Muscle layer of duodenum (tissue), 2 donors: ENCODE data around the gene GPX5.
"Not testable (repeated sequence)": the region's sequence is repeated elsewhere in the genome, so short reads cannot be mapped to it uniquely, and the experiment has no call there.

ENCODE experiments used
- H3K27ac ChIP-seq: one replicate; pipeline ENCODE4 v1.7.0; 2013; ENCODE audit warnings: mild to moderate bottlenecking, low read length
- H3K27me3 ChIP-seq: one replicate; pipeline ENCODE4 v1.7.0; 2013; ENCODE audit warnings: low read depth, mild to moderate bottlenecking, control low read depth, low read length
- H3K36me3 ChIP-seq, 2 donors: one replicate each; pipeline ENCODE4 v1.7.0; 2013; ENCODE audit warnings: low read length in 2 of 2, control low read depth in 1 of 2, mild to moderate bottlenecking in 1 of 2; ENCODE audit not compliant: insufficient read depth in 2 of 2, control insufficient read depth in 1 of 2
- H3K4me1 ChIP-seq, 2 donors: one replicate each; pipeline ENCODE4 v1.7.0; 2013; ENCODE audit warnings: low read length in 2 of 2, mild to moderate bottlenecking in 2 of 2, control low read depth in 1 of 2, moderate library complexity in 1 of 2; ENCODE audit not compliant: insufficient read depth in 2 of 2, control insufficient read depth in 1 of 2
- H3K4me3 ChIP-seq, 2 donors: one replicate each; pipeline ENCODE4 v1.7.0; 2013; ENCODE audit warnings: low read length in 2 of 2, low read depth in 1 of 2, mild to moderate bottlenecking in 1 of 2
- H3K9me3 ChIP-seq, 2 donors: one replicate each; pipeline ENCODE4 v1.7.0; 2013; ENCODE audit warnings: low read length in 2 of 2, control low read depth in 1 of 2, mild to moderate bottlenecking in 1 of 2; ENCODE audit not compliant: control insufficient read depth in 1 of 2
- donor health status: healthy.

GPX5 gene

DNA sequence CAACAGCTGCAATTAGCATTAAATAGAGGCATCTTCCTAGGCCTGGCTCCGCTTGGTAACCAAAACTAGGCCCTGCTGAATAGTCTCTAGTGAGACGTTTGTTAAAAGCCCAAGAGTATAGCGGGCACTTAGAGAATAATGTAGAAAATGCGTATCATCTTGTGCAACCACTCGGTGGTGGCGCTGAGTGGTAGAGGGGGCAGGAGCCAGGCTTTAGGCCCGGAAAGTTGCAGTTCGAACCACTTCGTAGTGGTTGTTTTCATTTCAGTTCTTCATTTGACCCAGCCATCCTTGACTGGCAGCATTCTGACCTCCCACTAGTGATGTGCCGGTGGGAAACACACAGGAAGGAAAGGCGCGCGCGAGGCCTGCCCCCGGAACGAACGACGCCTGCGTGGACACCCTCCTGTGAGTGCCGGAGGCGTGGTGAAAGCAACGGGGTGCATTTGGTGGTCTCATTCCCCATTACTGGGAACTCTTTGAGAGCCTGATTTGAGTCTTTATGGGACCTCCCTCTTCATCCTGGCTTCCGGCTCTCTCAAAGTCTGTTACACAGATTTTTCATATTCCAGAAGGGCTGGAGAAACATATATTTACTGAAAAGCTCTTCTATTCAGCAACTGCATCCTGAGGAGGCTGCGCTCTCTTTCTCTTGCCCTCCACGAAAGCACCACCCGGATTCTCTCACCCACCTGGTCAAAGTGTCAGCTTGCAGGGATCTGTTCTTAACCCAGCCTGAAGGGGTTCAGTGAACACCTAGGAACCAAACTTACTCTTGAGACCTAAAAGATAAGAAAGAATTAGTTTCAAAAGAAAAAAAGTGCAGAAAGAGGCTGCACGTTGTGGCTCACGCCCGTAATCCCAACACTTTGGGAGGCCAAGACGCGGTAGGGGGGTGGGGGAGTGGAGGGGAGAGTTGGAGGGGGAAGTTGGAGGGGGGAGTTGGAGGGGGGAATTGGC is 18.2 kb downstream of the GPX5 start:
- Histone ChIP-seq H3K27me3 (no peaks in the 10 kb centered on the region), H3K4me3 (no peak overlapping the region), H3K36me3 (no peaks in the 10 kb centered on the region), H3K9me3 (no peaks in the 10 kb centered on the region), H3K27ac (no peak overlapping the region), H3K4me1 (no peaks in the 10 kb centered on the region)

- no peaks in the 10 kb centered on the region for H3K9me3 ChIP-seq
- no peak overlapping the region for H3K27ac ChIP-seq
- no peak overlapping the region for H3K4me3 ChIP-seq
- H3K36me3 ChIP-seq: no peaks in the 10 kb centered on the region
- no peaks in the 10 kb centered on the region for H3K4me1 ChIP-seq
- no peaks in the 10 kb centered on the region for H3K27me3 ChIP-seq
Measured at GRCh38 chr6:28545955-28546354, 20.3 kb downstream of the GPX5 start.

DNA sequence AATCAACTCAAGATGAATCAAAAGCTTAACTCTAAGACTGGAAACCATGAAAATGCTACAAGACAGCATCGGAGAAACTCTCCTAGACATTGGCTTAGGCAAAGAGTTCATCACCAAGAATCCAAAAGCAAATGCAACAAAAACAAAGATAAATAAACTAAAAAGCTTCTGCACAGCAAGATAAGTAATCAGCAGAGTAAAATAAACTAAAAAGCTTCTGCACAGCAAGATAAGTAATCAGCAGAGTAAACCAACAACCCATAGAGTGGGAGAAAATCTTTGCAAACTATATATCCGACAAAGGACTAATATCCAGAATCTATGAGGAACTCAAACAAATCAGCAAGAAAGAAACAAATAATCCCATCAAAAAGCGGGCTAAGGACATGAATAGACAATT is 21.3 kb downstream of the GPX5 start:
- not testable (repeated sequence) for H3K27ac ChIP-seq, H3K9me3 ChIP-seq, H3K4me3 ChIP-seq, H3K27me3 ChIP-seq, H3K4me1 ChIP-seq, H3K36me3 ChIP-seq

DNA sequence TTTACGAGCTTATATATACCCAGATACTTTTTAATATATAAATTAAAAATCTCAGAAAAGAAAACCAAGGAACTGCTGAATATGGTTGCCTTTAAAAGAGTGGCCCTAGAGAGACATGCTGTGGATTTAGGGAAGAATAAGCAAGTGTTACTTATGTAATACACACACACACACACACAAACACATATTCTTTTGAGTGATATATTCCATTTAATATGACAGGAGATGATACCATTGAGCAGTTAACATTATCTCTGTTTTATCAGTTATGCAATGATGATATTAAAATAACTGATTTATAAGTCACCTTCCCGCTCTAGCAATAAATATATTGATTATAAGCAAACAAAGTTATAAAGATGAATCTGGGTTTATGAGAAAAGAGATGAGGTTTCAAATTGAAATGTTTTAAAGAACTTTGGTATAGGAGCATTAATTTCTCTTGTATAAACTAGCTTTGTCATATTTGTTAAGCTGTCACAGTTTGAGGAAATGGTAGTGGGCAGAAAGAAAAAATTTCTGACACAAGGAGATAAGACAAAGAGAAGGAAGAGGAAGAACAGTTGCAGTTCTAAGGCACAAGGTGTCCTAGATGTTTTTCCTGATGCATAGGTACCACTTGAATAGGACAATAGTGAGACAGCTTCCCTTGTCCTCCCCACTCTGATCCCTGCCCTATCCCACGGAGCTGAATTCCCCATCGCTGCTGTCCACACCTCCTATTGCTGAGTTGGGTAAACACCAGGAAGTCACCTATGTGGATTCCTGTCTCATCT is 26.4 kb downstream of the GPX5 start:
- no peak overlapping the region for H3K4me3 ChIP-seq
- H3K4me1 ChIP-seq: no peaks in the 10 kb centered on the region
- H3K27ac ChIP-seq: no peak overlapping the region
- no peaks in the 10 kb centered on the region for H3K36me3 ChIP-seq
- peaks cover 12% of the 10 kb centered on the region for H3K27me3 ChIP-seq
- no peaks in the 10 kb centered on the region for H3K9me3 ChIP-seq

- Histone ChIP-seq H3K27ac (no peak overlapping the region), H3K4me1 (no peaks in the 10 kb centered on the region), H3K4me3 (no peak overlapping the region)
Measured at GRCh38 chr6:28553384-28553985, 27.8 kb downstream of the GPX5 start.

DNA sequence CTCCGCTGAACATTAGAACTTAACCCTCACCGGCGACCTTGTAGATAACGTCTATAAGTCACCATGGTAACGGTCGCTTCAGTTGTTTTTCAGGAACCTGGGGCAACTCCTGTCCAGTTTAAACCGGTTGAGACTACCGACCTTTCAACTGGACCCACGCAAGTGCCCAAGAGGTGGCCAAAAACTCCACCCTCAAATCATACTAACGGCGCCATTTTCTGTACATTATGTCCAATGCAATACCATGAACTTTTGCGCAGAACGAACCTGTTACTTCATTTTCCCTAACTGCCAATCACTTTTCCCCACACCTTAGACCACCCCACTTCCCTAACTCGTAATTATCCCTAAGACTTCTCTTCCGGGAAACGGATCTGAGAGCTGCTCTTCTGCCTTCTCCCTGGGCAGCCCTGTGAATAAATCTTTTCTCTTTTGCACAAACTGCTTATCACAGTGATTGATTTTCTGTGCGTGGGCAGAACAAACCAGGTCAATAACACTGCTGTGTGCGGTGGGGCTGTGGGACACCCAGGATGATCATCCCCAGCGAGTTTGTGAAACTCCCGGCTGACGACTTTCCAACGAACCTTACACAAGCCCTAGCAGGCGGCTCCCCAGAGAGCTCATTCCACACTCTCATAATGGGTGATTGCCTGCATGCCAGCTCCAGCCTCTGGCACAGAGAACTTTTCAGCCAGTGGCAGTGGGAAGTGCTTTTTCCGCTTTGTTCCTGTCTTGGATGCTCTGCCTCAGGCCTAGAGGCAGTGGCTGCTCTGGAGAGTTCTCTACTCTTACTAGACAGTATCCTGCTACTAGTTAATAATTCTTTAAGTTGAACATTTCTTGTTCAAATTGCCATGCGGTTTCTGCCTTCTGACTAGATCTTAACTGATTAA is 28.6 kb downstream of the GPX5 start:
- no peak overlapping the region for H3K4me3 ChIP-seq
- H3K36me3 ChIP-seq: no peaks in the 10 kb centered on the region
- H3K9me3 ChIP-seq: no peaks in the 10 kb centered on the region
- peaks cover 12% of the 10 kb centered on the region for H3K27me3 ChIP-seq
- no peak overlapping the region for H3K27ac ChIP-seq
- H3K4me1 ChIP-seq: no peaks in the 10 kb centered on the region

More at GRCh38 chr6:28553384-28553985, 27.8 kb downstream of the GPX5 start:
- H3K27me3 ChIP-seq: peaks cover 12% of the 10 kb centered on the region
- no peaks in the 10 kb centered on the region for H3K36me3 ChIP-seq
- no peaks in the 10 kb centered on the region for H3K9me3 ChIP-seq

DNA sequence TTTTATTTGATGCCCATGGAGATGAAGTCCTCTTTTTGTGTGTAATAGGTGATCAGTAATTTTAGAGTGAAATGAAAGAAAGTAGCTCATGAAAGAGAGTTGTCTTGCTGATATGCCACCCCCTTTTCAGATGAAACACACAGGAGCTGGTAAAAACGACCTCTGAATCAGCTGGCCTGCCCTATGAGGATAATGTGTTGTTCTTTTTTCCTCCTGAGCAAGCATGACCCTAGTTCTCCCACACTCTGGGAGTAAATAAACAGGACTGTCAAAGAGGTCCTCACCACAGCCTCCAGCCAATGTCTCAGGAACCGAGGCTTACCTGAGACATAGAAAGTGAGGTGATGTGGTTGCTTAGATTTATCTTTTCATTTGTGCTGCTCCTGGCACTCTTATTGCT is 29.5 kb downstream of the GPX5 start:
- no peaks in the 10 kb centered on the region for H3K4me1 ChIP-seq
- H3K9me3 ChIP-seq: no peaks in the 10 kb centered on the region
- H3K27me3 ChIP-seq: peaks cover 12% of the 10 kb centered on the region
- no peak overlapping the region for H3K27ac ChIP-seq
- H3K4me3 ChIP-seq: no peak overlapping the region
- H3K36me3 ChIP-seq: no peaks in the 10 kb centered on the region

DNA sequence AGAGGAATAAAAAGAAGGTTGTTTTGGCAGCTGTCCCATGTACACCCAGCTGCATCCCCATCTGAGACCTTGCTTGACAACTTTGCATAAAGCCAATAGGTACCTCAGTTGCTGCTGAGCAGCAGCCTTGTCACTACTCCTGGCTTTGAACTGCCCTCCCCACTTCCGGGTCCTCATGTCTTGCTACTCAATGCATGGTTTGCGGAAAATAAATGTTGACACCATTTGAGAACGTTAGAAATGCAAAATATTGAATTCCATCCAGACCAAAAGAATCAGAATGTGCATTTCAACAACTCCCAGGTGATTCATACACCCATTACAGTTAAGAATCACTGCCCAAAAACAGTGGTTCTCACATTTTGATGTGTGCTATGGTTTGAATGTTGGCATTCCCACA is 32.9 kb downstream of the GPX5 start:
- H3K27me3 ChIP-seq: peaks cover 10% of the 10 kb centered on the region
- H3K9me3 ChIP-seq: no peaks in the 10 kb centered on the region
- H3K36me3 ChIP-seq: no peaks in the 10 kb centered on the region
- H3K27ac ChIP-seq: no peak overlapping the region
- no peak overlapping the region for H3K4me3 ChIP-seq
- H3K4me1 ChIP-seq: no peaks in the 10 kb centered on the region

DNA sequence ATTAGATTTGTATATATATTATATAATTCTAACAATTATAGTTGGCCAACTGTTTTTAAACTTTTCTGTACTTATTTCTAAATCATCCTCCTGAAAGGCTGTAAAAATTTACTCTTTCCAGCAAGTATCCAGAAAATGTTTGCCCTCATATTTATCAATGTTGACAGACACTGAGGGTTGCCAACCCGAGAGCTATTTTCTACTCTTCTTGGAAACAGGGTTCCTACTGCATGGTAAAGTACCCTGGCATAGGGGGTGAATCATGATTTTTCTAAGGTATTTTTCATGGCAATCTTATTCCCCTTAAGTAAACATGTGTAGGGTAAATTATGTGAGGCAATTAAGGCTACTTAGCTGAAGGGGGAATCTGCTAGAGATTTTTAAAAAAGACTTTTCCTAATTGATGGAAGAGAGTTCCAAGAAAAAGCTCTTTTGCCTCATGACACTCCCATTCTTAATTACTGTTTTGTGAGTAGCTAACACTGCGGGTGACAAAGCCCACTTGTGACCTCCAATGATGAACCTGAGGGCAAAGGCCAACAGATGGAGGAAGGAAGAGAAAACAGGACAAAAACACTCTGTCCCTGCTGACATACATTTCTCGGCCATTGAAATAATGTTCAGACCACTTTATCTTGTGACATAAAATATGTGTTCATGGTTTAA is 37.9 kb downstream of the GPX5 start:
- Histone ChIP-seq H3K4me3 (no peak overlapping the region), H3K9me3 (no peaks in the 10 kb centered on the region), H3K36me3 (no peaks in the 10 kb centered on the region), H3K4me1 (no peaks in the 10 kb centered on the region), H3K27me3 (peaks cover under 1% of the 10 kb centered on the region), H3K27ac (no peak overlapping the region)

DNA sequence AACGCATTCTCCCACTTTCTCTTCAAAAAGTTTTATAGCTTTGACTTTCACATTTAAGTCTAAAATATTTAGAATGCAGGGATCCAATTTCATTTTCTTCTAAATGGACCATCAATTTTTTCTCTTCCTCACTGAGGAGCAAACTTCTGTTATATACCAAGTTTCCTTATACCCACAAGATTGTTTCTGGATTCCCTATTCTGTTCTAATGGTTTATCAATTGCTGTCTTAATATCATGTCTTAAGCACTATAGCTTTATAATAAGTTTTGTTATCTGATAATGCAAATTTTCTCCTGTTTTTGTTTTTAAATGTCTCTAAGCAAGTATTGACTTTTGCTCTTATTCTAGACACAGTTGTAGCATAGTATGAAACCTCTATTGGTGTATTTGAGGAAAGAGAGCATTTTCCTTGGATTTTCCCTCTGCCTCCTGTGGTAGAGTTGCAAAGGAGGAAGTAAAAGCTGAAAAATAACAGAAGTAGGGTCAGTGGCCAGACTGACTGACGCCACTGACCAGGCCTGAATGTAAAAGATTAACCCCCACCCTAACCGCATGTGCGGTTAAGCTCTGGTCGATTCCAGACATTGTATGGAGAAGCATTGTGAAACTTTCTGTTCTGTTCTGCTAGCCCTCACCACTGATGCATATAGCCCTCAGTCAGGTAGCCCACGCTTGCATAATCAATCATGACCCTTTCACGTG is 40.3 kb downstream of the GPX5 start:
- Histone ChIP-seq H3K9me3 (no peaks in the 10 kb centered on the region), H3K4me3 (no peak overlapping the region), H3K36me3 (no peaks in the 10 kb centered on the region), H3K27me3 (peaks cover 6% of the 10 kb centered on the region), H3K4me1 (no peaks in the 10 kb centered on the region), H3K27ac (no peak overlapping the region)
